Fibroblast of skin of back (primary cell): ENCODE measurements around the gene MTHFS. TPM values are rescaled to one million over a fixed set of nuclear protein-coding genes. Genes with fewer than 3 reads are reported as not detected.
"Not testable (repeated sequence)": the region's sequence is repeated elsewhere in the genome, so short reads cannot be mapped to it uniquely, and the experiment has no call there.

ENCODE experiments used
- DNase-seq: peaks from one replicate; pipeline ENCODE4 v3.0.0-alpha.2; 2013
- polyA plus RNA-seq, 2 experiments: library from polyadenylated mRNA; unstranded; fragments of 120-200 nt; gene quantifications; one replicate each; pipeline ENCODE4 v1.2.1, GENCODE V29; 2013; ENCODE audit not compliant: insufficient read length in 2 of 2

MTHFS gene
- polyA plus RNA-seq (2013, experiment 1 of 2; ENCODE audit: insufficient read length) = 10.5 TPM
- polyA plus RNA-seq (2013, experiment 2 of 2; ENCODE audit: insufficient read length) = 8.2 TPM

GRCh38 chr15:79896634-79897379 is at the start of gene MTHFS:
MTHFS (minus strand) TSS chr15:79897014; CDS start chr15:79896988, 26 bp downstream.
- DNase-seq = peak; percentile 76

DNA sequence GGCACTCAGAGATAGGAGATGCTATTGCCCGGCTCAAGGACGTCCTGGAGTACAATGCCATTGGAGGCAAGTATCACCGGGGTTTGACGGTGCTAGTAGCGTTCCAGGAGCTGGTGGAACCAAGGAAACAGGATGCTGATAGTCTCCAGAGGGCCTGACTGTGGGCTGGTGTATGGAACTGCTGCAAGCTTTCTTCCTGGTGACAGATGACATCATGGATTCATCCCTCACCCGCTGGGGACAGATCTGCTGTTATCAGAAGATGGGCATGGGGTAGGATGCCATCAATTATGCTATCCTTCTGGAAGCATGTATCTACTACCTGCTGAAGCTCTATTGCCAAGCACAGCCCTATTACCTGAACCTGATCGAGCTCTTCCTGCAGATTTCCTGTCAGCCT is 47.8 kb upstream of the MTHFS start:
- DNase-seq = no peak

DNA sequence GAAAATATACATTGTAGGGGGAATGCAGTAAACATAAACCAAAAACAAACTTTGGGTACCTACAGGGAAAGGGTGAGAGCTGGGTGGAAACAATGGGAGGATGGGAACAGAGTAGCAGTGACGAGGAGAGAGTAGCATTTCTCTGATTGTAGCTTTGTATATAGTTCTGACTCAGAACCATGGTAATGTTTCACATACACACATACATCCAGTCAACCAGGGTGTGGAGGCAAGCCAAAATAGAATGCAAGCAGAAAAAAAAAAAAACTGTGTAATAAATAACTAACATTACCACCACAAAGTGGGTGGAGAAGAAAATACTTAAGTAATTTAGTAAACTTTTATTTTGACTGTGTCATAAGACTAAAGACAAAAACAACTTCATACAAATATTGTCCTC is 47.0 kb upstream of the MTHFS start:
- peak; percentile 49 for DNase-seq

DNA sequence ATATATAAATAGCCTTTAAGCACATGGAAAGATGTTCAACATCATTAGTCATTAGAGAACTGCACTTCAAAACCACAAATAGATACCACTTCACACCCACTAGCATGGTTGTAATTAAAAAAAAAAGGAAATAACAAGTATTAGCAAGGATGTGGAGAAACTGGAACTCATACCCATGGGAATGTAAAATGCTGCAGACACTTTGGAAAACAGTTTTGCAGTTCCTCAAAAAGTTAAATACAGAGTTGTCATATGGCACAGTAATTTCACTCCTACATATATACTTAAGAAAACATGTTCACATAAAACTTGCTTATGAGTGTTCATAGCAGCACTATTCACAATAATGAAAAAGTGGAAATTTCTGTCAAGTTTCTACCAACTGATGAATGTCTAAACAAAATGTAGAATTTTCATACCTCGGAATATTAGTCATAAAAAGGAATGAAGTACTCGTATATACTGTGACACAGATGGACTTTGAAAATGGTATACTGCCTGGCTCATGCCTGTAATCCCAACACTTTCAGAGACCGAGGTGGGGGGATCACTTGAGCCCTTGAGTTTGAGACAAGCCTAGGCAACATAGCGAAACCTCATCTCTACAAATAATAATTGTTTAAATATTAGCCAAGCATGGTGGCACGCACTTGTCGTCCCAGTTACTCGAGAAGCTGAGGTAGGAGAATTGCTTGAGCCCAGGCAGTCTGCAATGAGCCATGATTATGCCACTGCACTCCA is 46.1 kb upstream of the MTHFS start:
- DNase-seq = peak; percentile 76

- DNase-seq = no peak
Observed at GRCh38 chr15:79939399-79939798, 42.6 kb upstream of the MTHFS start.

DNA sequence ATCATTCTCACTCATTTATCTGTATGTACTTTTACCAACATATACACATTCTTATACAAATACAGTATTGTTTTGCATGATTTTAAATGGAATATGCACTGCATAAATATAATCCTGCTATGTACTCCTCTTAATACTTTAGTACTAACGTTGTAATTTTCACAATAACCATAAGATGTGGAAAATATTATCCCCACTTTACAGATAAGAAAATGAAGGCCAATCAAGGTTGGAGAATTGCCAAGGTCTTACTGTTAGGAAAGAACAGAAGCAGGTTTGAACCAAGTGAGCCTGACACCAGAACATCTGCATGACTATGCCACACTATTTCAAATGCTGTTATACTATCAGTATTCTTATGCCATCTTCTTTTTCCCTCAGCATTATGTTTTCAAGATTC is 41.3 kb upstream of the MTHFS start:
- DNase-seq = no peak

DNA sequence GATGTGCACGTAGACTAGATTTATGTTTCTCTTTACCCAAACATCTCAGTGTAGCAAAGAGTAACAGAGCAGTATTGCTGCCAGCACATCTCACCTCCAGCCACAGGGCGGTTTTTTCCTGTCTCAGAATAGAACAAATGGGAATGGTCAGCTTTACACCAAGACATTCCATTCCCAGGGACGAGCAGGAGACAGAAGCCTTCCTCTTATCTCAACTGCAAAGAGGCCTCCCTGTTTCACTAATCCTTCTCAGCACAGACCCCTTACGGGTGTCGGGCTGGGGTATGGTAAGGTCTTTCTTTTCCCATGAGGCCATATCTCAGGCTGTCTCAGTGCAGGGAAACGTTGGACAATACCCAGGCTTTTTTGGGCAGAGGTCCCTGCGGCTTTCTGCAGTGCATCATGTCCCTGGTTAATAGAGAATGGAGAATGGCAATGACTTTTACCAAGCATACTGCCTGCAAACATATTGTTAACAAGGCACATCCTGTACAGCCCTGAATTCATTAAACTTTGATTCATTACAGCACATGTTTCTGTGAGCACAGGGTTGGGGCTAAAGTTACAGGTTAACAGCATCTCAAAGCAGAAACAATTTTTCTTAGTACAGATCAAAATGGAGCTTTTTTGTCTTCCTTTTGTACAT is 38.9 kb upstream of the MTHFS start:
- not testable (repeated sequence) for DNase-seq

GRCh38 chr15:79933231-79933630 is 36.4 kb upstream of the MTHFS start:
- DNase-seq = no peak

- DNase-seq = no peak
Observed at GRCh38 chr15:79932447-79932846, 35.6 kb upstream of the MTHFS start.

DNA sequence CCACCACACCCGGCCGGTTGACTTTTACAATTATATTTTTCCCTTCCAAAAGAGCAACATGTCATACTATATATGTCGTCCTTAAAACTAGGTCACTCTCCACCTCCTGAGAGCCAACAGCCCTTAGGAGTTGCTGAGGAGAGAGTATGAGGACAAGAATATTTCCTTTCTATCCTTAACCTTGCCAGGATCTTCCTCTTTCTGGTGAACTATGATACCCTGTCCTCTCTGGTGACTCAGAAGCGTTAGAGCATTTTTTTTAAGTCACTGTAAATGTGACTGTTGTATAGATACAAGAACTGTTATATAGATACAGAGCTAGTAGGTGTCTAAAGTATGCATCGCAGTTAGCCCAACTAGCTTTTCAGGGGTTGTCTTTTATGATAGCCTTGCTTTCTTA is 33.7 kb upstream of the MTHFS start:
- no peak for DNase-seq

DNA sequence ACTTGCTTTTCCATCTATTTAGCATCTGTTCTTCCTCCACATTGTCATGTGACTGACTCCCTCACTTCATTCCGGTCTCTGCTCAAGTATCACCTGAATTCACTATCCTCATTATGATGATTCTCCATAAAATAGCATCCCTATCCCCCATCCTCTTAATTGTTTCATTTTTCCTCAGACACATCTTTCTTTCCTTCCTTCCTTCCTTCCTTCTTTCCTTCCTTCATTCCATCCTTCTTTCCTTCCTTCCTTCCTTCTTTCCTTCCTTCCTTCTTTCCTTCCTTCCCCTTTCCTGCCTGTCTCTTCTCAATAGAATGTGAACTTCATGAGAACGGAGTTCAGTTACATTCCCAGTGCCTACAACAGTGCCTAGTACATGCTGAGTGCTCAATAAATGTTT is 32.6 kb upstream of the MTHFS start:
- no peak for DNase-seq

DNA sequence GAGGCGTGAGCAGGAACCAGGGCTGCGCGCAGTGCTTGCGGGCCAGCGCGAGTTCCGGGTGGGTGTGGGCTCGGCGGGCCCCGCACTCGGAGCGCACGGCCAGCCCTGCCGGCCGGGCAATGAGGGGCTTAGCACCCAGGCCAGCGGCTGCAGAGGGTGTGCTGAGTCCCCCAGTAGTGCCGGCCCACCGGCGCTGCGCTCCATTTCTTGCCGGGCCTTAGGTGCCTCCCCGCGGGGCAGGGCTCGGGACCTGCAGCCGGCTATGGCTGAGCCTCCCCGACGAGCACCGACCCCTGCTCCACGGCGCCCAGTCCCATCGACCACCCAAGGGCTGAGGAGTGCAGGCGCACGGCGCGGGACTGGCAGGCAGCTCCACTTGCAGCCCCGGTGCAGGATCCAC is 29.3 kb upstream of the MTHFS start:
- not testable (repeated sequence) for DNase-seq

DNA sequence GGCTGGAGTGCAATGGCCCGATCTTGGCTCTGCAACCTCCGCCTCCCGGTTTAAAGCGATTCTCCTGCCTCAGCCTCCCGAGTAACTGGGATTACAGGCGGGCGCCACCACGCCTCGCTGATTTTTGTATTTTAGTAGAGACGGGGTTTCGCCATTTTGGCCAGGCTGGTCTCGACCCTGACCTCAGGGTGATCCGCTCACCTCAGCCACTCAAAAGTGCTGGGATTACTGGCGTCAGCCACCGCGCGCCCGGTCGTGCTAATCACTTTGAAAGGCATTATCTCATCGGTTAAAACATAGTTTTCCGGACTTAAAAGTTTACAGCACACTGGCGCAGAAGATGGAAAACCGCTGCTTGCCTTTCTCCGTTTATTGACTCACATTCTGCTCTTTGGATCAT is 27.6 kb upstream of the MTHFS start:
- DNase-seq = no peak

GRCh38 chr15:79923515-79924169 is 26.8 kb upstream of the MTHFS start:
- peak; percentile 95 for DNase-seq

DNA sequence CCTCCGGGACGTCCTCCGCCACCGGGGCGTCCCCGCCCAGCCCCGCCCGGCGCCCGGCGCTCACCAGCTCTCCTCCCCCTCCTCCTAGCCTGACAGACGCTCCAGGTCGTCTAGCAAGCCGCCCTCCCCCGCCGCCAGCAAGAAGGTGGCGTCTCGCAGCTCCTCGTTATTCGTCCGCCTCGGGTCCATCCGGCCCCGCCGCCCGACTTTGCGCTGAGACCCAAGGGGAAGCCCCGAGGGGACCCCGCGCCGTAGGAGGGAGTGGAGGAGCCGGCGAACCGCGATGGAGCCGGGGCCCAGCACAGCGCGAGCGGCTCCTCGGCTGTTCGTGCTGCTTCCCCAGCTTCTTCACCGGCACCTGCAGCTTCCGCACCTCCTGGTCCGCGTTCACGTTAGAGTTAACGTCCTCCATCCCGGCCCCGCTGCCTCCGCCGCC is 26.3 kb upstream of the MTHFS start:
- peak; percentile 52 for DNase-seq

DNA sequence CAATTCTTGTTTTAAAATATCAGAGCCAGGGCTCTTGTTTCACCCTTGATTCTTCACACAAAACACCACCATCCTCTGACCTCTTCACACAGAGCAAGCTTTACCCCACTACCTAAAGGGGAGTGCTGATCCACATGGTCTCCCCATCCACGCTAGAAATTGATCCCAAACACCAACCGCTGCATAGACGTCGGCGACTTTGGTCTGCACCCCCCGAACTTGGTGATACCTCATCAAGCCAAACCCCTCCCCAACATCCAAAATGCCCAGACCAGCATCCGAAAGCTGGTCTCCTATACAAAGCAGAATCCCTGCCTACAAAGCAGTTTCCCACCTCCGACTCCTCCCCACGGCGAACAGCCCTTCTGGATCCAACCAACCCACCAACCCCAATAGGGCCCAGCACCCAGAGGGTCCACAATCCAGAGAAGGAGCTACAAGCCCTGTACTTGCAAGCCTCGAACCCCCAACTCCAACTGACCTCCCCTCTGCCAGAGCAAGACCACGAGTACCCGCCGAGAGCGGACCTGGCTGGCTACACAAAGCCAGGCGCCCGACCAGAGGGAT is 25.8 kb upstream of the MTHFS start:
- no peak for DNase-seq

DNA sequence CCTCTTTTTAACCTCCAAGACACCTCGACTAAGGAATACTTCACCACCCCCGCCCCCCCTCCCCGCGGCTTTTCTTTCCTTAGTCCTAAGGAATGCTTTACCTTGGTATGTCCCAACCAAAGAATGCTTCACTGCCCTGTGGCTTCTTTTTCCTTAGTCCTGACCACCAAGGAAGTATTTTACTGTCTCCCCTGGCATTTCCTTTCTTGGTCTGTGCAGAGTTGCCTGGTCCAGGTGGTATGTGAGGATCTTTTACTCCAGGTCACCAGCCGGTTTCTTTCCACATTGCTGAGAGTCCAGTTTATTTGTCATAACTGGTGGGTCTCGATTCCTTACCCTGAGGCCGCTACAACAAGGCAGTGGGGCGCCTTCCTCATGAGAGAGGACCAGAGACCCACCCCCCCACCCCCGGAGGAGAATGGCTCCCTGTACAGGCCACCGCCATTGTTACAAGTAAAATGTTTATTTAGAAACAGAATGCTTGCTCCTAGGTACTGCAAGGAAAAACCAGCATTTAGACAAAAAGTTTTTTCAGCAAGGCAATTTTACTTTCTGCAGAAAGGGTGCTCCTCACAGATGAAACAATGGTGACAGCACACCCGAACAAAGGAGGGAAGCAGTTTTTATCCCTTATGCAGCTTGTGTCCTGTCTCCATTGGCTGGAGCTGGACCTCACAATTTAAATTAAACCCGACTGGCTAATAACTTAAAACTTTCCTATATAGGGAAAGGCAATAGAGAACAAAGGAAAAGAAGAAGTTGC is 23.1 kb upstream of the MTHFS start:
- DNase-seq = no peak

DNA sequence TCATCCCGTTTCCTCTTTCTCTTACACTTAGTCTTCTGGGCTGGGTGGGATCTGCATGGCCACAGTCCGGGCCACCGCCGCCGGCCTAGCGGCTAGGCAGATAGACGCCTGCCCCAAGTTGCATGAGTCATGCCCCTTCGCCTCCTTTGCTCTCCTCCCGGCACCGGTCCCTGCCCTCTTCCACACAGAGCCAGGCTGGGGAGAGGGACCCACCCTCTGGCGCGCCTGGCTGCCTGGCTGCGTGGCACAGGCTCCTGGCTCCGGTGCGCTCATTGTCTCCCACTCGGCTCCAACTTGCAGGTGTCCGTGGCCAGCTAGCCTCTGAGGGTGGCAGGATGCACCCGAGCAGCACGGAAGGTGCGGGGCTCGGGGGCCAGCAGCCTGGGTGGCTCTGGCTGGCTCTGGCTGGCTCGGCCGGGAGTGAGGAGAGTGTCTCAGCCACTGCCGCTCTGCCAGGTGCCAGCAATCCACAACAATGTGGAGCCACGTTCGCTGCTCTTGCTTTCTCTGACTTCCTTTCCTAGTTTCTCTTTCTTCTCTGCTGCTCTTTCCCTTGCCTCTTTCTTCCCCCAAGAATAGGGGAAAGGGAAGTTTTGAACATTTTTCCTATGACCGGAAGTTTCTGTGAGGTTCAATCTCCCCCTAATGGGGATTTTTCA is 22.4 kb upstream of the MTHFS start:
- no peak for DNase-seq

DNA sequence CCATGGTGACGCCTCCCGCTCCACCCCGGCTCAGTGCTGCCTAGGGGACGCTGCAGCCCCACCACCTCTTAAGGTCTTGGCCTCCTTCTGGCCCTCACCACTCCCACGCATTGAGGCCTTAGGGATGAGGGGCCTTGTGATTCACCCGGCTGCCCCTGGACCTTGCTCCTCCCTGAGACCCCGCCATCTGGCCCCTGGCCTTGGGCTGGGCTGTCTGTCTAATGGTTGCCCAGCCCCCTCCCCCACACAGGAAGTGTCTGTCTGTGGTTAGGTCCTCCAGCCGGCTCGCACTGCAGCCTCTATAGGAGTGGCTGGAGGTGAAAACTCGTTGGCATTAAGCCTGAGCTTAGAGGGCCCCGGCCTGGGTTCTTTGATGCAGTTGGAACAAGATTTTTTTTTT is 21.5 kb upstream of the MTHFS start:
- no peak for DNase-seq

GRCh38 chr15:79916502-79917132 is 19.8 kb upstream of the MTHFS start:
- no peak for DNase-seq
